SH-SY5Y (cell line): ENCODE data around the gene ATP6V1D.

Experiments used
- GATA2 ChIP-seq: IDR thresholded peaks from 2 replicates; pipeline ENCODE4 v1.6.1; 2011; ENCODE audit warnings: mild to moderate bottlenecking, low read depth, low read length
- GATA3 ChIP-seq: IDR thresholded peaks from 2 replicates; pipeline ENCODE4 v1.6.1; 2011; ENCODE audit warnings: low read depth, mild to moderate bottlenecking, low read length, moderate library complexity

The ATP6V1D gene

GRCh38 chr14:67359775-67360469 lies at the start of gene ATP6V1D, which contains the start of gene EIF2S1:
ATP6V1D (minus strand) TSS chr14:67359804; CDS start chr14:67359698, 106 bp downstream.
EIF2S1 (plus strand) TSS chr14:67360328; CDS start chr14:67364768, 4,440 bp downstream.
- TF ChIP-seq GATA2 = no peak
- no peak for TF ChIP-seq GATA3

- no peak for TF ChIP-seq GATA3
- no peak for TF ChIP-seq GATA2
Observed at GRCh38 chr14:67405771-67406170, 46.2 kb upstream of the ATP6V1D start.

- no peak for TF ChIP-seq GATA2
- no peak for TF ChIP-seq GATA3
Observed at GRCh38 chr14:67400434-67400833, 40.8 kb upstream of the ATP6V1D start.

GRCh38 chr14:67397536-67397935 lies 37.9 kb upstream of the ATP6V1D start:
- TF ChIP-seq GATA3 (no peak), GATA2 (no peak)

GRCh38 chr14:67396381-67396970 lies 36.9 kb upstream of the ATP6V1D start:
- no peak for TF ChIP-seq GATA3
- TF ChIP-seq GATA2 = no peak

- no peak for TF ChIP-seq GATA2
- TF ChIP-seq GATA3 = no peak
Observed at GRCh38 chr14:67395876-67396189, 36.2 kb upstream of the ATP6V1D start.

- TF ChIP-seq GATA2 = no peak
- TF ChIP-seq GATA3 = no peak
Observed at GRCh38 chr14:67395086-67395875, 35.7 kb upstream of the ATP6V1D start.

GRCh38 chr14:67393689-67394088 lies 34.1 kb upstream of the ATP6V1D start:
- TF ChIP-seq GATA2 = no peak
- TF ChIP-seq GATA3 = no peak

- TF ChIP-seq GATA2 = no peak
- no peak for TF ChIP-seq GATA3
Observed at GRCh38 chr14:67392800-67393199, 33.2 kb upstream of the ATP6V1D start.

- TF ChIP-seq GATA3 (no peak), GATA2 (no peak)
Observed at GRCh38 chr14:67392123-67392522, 32.5 kb upstream of the ATP6V1D start.

- TF ChIP-seq GATA3 (no peak), GATA2 (peak; percentile 75)
Observed at GRCh38 chr14:67391268-67391667, 31.7 kb upstream of the ATP6V1D start.

GRCh38 chr14:67389811-67390534 lies 30.4 kb upstream of the ATP6V1D start:
- no peak for TF ChIP-seq GATA3
- TF ChIP-seq GATA2 = no peak

GRCh38 chr14:67389275-67389674 lies 29.7 kb upstream of the ATP6V1D start:
- TF ChIP-seq GATA3 (no peak), GATA2 (no peak)

GRCh38 chr14:67387195-67387594 lies 27.6 kb upstream of the ATP6V1D start:
- no peak for TF ChIP-seq GATA3
- no peak for TF ChIP-seq GATA2

- TF ChIP-seq GATA3 (no peak), GATA2 (no peak)
Observed at GRCh38 chr14:67385618-67386017, 26.0 kb upstream of the ATP6V1D start.
